IPS-20b (cell line): Measurements from ENCODE around the gene LTF.
"Not testable (repeated sequence)": the region's sequence is repeated elsewhere in the genome, so short reads cannot be mapped to it uniquely, and the experiment has no call there.

Experiments
- H3K27ac ChIP-seq: one replicate; pipeline ENCODE4 v1.5.1; 2013; ENCODE audit warnings: low read length
- H3K27me3 ChIP-seq: 2 replicates; pipeline ENCODE4 v1.6.1; 2013; ENCODE audit warnings: mild to moderate bottlenecking, low read length, inconsistent platforms; ENCODE audit not compliant: insufficient read depth
- H3K36me3 ChIP-seq: 2 replicates; pipeline ENCODE4 v1.6.1; 2013; ENCODE audit warnings: low read depth, mild to moderate bottlenecking, inconsistent platforms, low read length, moderate library complexity; ENCODE audit not compliant: insufficient read depth
- H3K4me1 ChIP-seq: 2 replicates; pipeline ENCODE4 v1.6.1; 2013; ENCODE audit warnings: mild to moderate bottlenecking, control low read depth, inconsistent platforms, low read length, moderate library complexity; ENCODE audit not compliant: insufficient read depth
- H3K4me3 ChIP-seq: 2 replicates; pipeline ENCODE4 v1.5.1; 2013; ENCODE audit warnings: mild to moderate bottlenecking, low read length, inconsistent platforms
- H3K9ac ChIP-seq: 2 replicates; pipeline ENCODE4 v1.6.1; 2013; ENCODE audit warnings: low read depth, mild to moderate bottlenecking, inconsistent platforms, low read length, moderate library complexity
- H3K9me3 ChIP-seq: 2 replicates; pipeline ENCODE4 v1.6.1; 2013; ENCODE audit warnings: mild to moderate bottlenecking, low read depth, low read length, inconsistent platforms; ENCODE audit not compliant: insufficient read depth

LTF gene

GRCh38 chr3:46429250-46429649 lies 35.5 kb downstream of the LTF start:
- no peaks in the 10 kb centered on the region for H3K36me3 ChIP-seq
- H3K27me3 ChIP-seq: no peaks in the 10 kb centered on the region
- H3K9ac ChIP-seq: no peak overlapping the region
- no peak overlapping the region for H3K4me3 ChIP-seq
- H3K9me3 ChIP-seq: peaks cover 13% of the 10 kb centered on the region; the same call in 1 of the 2 replicates
- no peak overlapping the region for H3K27ac ChIP-seq
- no peaks in the 10 kb centered on the region for H3K4me1 ChIP-seq

GRCh38 chr3:46427916-46428833 lies 36.5 kb downstream of the LTF start:
- H3K4me1 ChIP-seq: no peaks in the 10 kb centered on the region
- H3K27me3 ChIP-seq: no peaks in the 10 kb centered on the region
- H3K9me3 ChIP-seq: peaks cover 13% of the 10 kb centered on the region; the same call in 1 of the 2 replicates
- H3K36me3 ChIP-seq: no peaks in the 10 kb centered on the region
- no peak overlapping the region for H3K4me3 ChIP-seq
- H3K9ac ChIP-seq: no peak overlapping the region
- H3K27ac ChIP-seq: no peak overlapping the region

- not testable (repeated sequence) for H3K4me3 ChIP-seq, H3K9ac ChIP-seq, H3K27me3 ChIP-seq, H3K27ac ChIP-seq, H3K9me3 ChIP-seq, H3K36me3 ChIP-seq, H3K4me1 ChIP-seq
Observed at GRCh38 chr3:46427404-46427803, 37.3 kb downstream of the LTF start.

- H3K27ac ChIP-seq, H3K9ac ChIP-seq, H3K27me3 ChIP-seq, H3K9me3 ChIP-seq, H3K4me3 ChIP-seq, H3K36me3 ChIP-seq, H3K4me1 ChIP-seq: not testable (repeated sequence)
Observed at GRCh38 chr3:46426476-46426875, 38.2 kb downstream of the LTF start.

- H3K36me3 ChIP-seq: no peaks in the 10 kb centered on the region
- no peak overlapping the region for H3K27ac ChIP-seq
- H3K27me3 ChIP-seq: no peaks in the 10 kb centered on the region
- H3K4me3 ChIP-seq: no peak overlapping the region
- no peak overlapping the region for H3K9ac ChIP-seq
- no peaks in the 10 kb centered on the region for H3K9me3 ChIP-seq
- H3K4me1 ChIP-seq: peaks cover 6% of the 10 kb centered on the region; the same call in 1 of the 2 replicates
Observed at GRCh38 chr3:46423588-46423987, 41.1 kb downstream of the LTF start.

- peaks cover 16% of the 10 kb centered on the region for H3K4me1 ChIP-seq
- no peak overlapping the region for H3K9ac ChIP-seq
- no peak overlapping the region for H3K27ac ChIP-seq
- H3K4me3 ChIP-seq: no peak overlapping the region
- H3K9me3 ChIP-seq: no peaks in the 10 kb centered on the region
- no peaks in the 10 kb centered on the region for H3K27me3 ChIP-seq
- H3K36me3 ChIP-seq: no peaks in the 10 kb centered on the region
Observed at GRCh38 chr3:46422617-46423016, 42.1 kb downstream of the LTF start.

- Histone ChIP-seq H3K27ac (no peak overlapping the region), H3K27me3 (no peaks in the 10 kb centered on the region), H3K9me3 (no peaks in the 10 kb centered on the region), H3K36me3 (no peaks in the 10 kb centered on the region), H3K4me3 (no peak overlapping the region), H3K4me1 (peaks cover 19% of the 10 kb centered on the region), H3K9ac (no peak overlapping the region)
Observed at GRCh38 chr3:46420931-46421330, 43.8 kb downstream of the LTF start.

GRCh38 chr3:46419816-46420215 lies 44.9 kb downstream of the LTF start:
- Histone ChIP-seq H3K4me3 (no peak overlapping the region), H3K4me1 (peaks cover 19% of the 10 kb centered on the region), H3K9me3 (no peaks in the 10 kb centered on the region), H3K9ac (no peak overlapping the region), H3K36me3 (no peaks in the 10 kb centered on the region), H3K27me3 (no peaks in the 10 kb centered on the region), H3K27ac (no peak overlapping the region)

GRCh38 chr3:46417841-46418611 lies 46.7 kb downstream of the LTF start:
- Histone ChIP-seq H3K36me3 (no peaks in the 10 kb centered on the region), H3K4me3 (no peak overlapping the region), H3K4me1 (peaks cover 19% of the 10 kb centered on the region), H3K27ac (no peak overlapping the region), H3K9me3 (no peaks in the 10 kb centered on the region), H3K27me3 (no peaks in the 10 kb centered on the region), H3K9ac (no peak overlapping the region)

GRCh38 chr3:46416811-46417510 lies 47.7 kb downstream of the LTF start:
- Histone ChIP-seq H3K4me1 (peaks cover 19% of the 10 kb centered on the region), H3K27ac (no peak overlapping the region), H3K4me3 (no peak overlapping the region), H3K27me3 (no peaks in the 10 kb centered on the region), H3K36me3 (no peaks in the 10 kb centered on the region), H3K9me3 (no peaks in the 10 kb centered on the region), H3K9ac (no peak overlapping the region)

GRCh38 chr3:46416125-46416810 lies 48.4 kb downstream of the LTF start:
- Histone ChIP-seq H3K27me3 (no peaks in the 10 kb centered on the region), H3K9ac (no peak overlapping the region), H3K27ac (no peak overlapping the region), H3K9me3 (no peaks in the 10 kb centered on the region), H3K4me3 (no peak overlapping the region), H3K4me1 (peaks cover 19% of the 10 kb centered on the region), H3K36me3 (no peaks in the 10 kb centered on the region)
